HepG2 (cell line): ENCODE measurements around the gene LCLAT1. TPM values are rescaled to one million over a fixed set of nuclear protein-coding genes. Genes with fewer than 3 reads are reported as not detected.

ENCODE experiments used
- ATAC-seq: fragments of 200-7000 bp; cut with Tn5 transposase; 3 replicates; pipeline ENCODE4 v1.9.1; 2020; ENCODE audit warnings: mild to moderate bottlenecking, moderate library complexity
- BruUV-seq: library from RNA; stranded (reverse); fragments of 400-500 nt; replicated peaks from 2 replicates; lab custom pipeline; 2021; lab: Mats Ljungman, UMichigan
- CTCF ChIA-PET: fragments of 300-600 bp; formaldehyde crosslinking; extraction: SDS; loops from one replicate; lab custom pipeline; 2021; ENCODE audit warnings: low total read pairs, inconsistent platforms, low intra/inter-chr PET ratio; lab: Yijun Ruan, JAX
- POLR2A ChIA-PET: fragments of 350-600 bp; sonication (Branson Sonifier 250); formaldehyde crosslinking; loops from one replicate; lab custom pipeline; 2020; ENCODE audit warnings: antibody characterized with exemption, inconsistent platforms; lab: Yijun Ruan, JAX
- DNase-seq: peaks from one replicate; pipeline ENCODE4 v3.0.0-alpha.2; 2015; ENCODE audit warnings: low spot score
- FAIRE-seq: peaks from 3 replicates; lab custom pipeline; 2011; peaks lifted over from hg19 to GRCh38; lab: Jason Lieb, UNC
- H2AFZ ChIP-seq: one replicate; pipeline ENCODE4 v1.6.1; 2011; ENCODE audit warnings: low read length, inconsistent platforms
- H3K27ac ChIP-seq: fragments of 300-600 bp; 3 replicates; pipeline ENCODE4 v1.8.0; 2011; ENCODE audit warnings: mixed run types, mild to moderate bottlenecking, mixed read lengths, low read length, inconsistent platforms; ENCODE audit not compliant: insufficient read depth; ENCODE audit errors: extremely low read length
- H3K27me3 ChIP-seq, 2 experiments: fragments of 200-600 bp in 1 of 2; 2 replicates in 1 of 2; 3 replicates in 1 of 2; pipeline versions ENCODE4 v1.6.0 to v1.8.0; 2011; ENCODE audit warnings: low read length in 2 of 2, mild to moderate bottlenecking in 2 of 2, moderate library complexity in 2 of 2, inconsistent platforms in 1 of 2; ENCODE audit not compliant: insufficient read depth in 2 of 2, control insufficient read depth in 1 of 2
- H3K36me3 ChIP-seq, 2 experiments: fragments of 200-600 bp in 1 of 2; replicated peaks in 1 of 2; 2 replicates in 1 of 2; 3 replicates in 1 of 2; pipeline versions ENCODE4 v1.5.1 to v1.8.0; 2011; ENCODE audit warnings: low read length in 2 of 2, inconsistent platforms in 1 of 2; ENCODE audit not compliant: insufficient read depth in 2 of 2, control insufficient read depth in 1 of 2
- H3K4me1 ChIP-seq: 2 replicates; pipeline ENCODE4 v1.5.1; 2012; ENCODE audit warnings: low read length, inconsistent platforms; ENCODE audit not compliant: insufficient read depth
- H3K4me2 ChIP-seq: 2 replicates; pipeline ENCODE4 v1.6.0; 2011; ENCODE audit warnings: low read depth, low read length, inconsistent platforms
- H3K4me3 ChIP-seq, 3 experiments: fragments of 200-600 bp in 1 of 3; sonication (generic), shearing (Covaris generic) in 1 of 3; replicated peaks in 1 of 3; 2 replicates each; pipeline ENCODE4 v1.5.1; 2011 to 2016; ENCODE audit warnings: low read length in 3 of 3, inconsistent platforms in 2 of 3, low read depth in 2 of 3, mild to moderate bottlenecking in 2 of 3, control low read depth in 1 of 3, mixed read lengths in 1 of 3; ENCODE audit not compliant: insufficient read depth in 1 of 3
- H3K79me2 ChIP-seq: one replicate; pipeline ENCODE4 v1.6.1; 2011; ENCODE audit warnings: low read length, inconsistent platforms; ENCODE audit not compliant: insufficient read depth
- H3K9ac ChIP-seq: 2 replicates; pipeline ENCODE4 v1.6.0; 2011; ENCODE audit warnings: mild to moderate bottlenecking, low read depth, low read length, inconsistent platforms; ENCODE audit not compliant: insufficient read depth
- H3K9me3 ChIP-seq: 2 replicates; pipeline ENCODE4 v1.5.1; 2012; ENCODE audit warnings: mild to moderate bottlenecking, low read length
- H4K20me1 ChIP-seq: 2 replicates; pipeline ENCODE4 v1.6.0; 2011; ENCODE audit warnings: inconsistent platforms, mild to moderate bottlenecking, low read length, moderate library complexity; ENCODE audit not compliant: insufficient read depth
- HDAC6 ChIP-seq: fragments of 200-600 bp; sonication (generic); IDR thresholded peaks from 2 replicates; pipeline ENCODE4 v1.7.0; 2017; ENCODE audit warnings: mild to moderate bottlenecking, antibody characterized with exemption, low read length, low read depth
- MEF2D ChIP-seq: sonication (generic); formaldehyde crosslinking; IDR thresholded peaks from 2 replicates; pipeline ENCODE4 v1.5.1; 2020; ENCODE audit warnings: mild to moderate bottlenecking, missing genetic modification reagents
- PHF5A ChIP-seq: IDR thresholded peaks from one replicate; pipeline ENCODE4 v1.6.1; 2018; ENCODE audit warnings: low read depth, missing genetic modification reagents; ENCODE audit not compliant: unreplicated experiment
- ZFP82 ChIP-seq: sonication (generic); formaldehyde crosslinking; IDR thresholded peaks from 2 replicates; pipeline ENCODE4 v1.5.1; 2020; ENCODE audit warnings: mild to moderate bottlenecking, missing genetic modification reagents, borderline replicate concordance
- ZNF564 ChIP-seq: sonication (generic); formaldehyde crosslinking; IDR thresholded peaks from 2 replicates; pipeline ENCODE4 v1.8.1; 2023; ENCODE audit warnings: mild to moderate bottlenecking, missing genetic modification reagents
- ZNF770 ChIP-seq: sonication (generic); formaldehyde crosslinking; IDR thresholded peaks from 2 replicates; pipeline ENCODE4 v1.5.0; 2020; ENCODE audit warnings: mild to moderate bottlenecking, missing genetic modification reagents
- ZNF883 ChIP-seq: sonication (generic); formaldehyde crosslinking; IDR thresholded peaks from 2 replicates; pipeline ENCODE4 v1.5.1; 2020; ENCODE audit warnings: mild to moderate bottlenecking, missing genetic modification reagents; ENCODE audit errors: not compliant biosample characterization
- WGBS: methylation state at CpG from one replicate; pipeline ENCODE4 v1.1.6; 2017; ENCODE audit warnings: low lambda C conversion rate; 5-methylcytosine and 5-hydroxymethylcytosine counted together
- in situ Hi-C: cut with HindIII; loops from 2 replicates; pipeline ENCODE4 v1.10.0; 2017; ENCODE audit warnings: low pct_unique_long_range_greater_than_20kb; ENCODE audit not compliant: extremely low pct_ligation_motif_present
- intact Hi-C: fragments of 100-400 bp; cut with micrococcal nuclease; formaldehyde crosslinking; loops from one replicate; pipeline ENCODE4 v1.10.0; 2022; ENCODE audit not compliant: unreplicated experiment
- polyA plus RNA-seq, 8 experiments: library from polyadenylated mRNA; depleted of rRNA in 3 of 8; stranded (reverse) in 7 of 8; unstranded in 1 of 8; fragments of >200 nt; fragmentation: Illumina TruSeq in 4 of 8; extraction: Trizol in 4 of 8; gene quantifications; 2 replicates each; pipeline versions ENCODE4 v1.2.1 to v1.2.3, GENCODE V29; 2011 to 2016; ENCODE audit warnings: low read depth in 4 of 8, missing spikeins in 1 of 8, mixed read lengths in 1 of 8; ENCODE audit not compliant: insufficient read depth in 1 of 8
- total RNA-seq, 5 experiments: library from RNA; depleted of rRNA; stranded (reverse); fragments of >200 nt; fragmentation: Illumina TruSeq; extraction: Trizol; gene quantifications; 2 replicates each; pipeline ENCODE4 v1.2.3, GENCODE V29; 2016; ENCODE audit warnings: low read depth in 1 of 5
- TF ChIP-seq, protein P1 (sequence below): sonication (generic); formaldehyde crosslinking; IDR thresholded peaks from 2 replicates; pipeline ENCODE4 v1.4.0; 2020; ENCODE audit warnings: mild to moderate bottlenecking, missing genetic modification reagents, borderline replicate concordance

Gene LCLAT1
- total and polyA plus RNA-seq, 2 of the 13 experiments (the other 11 are each of a cell fraction or from before 2014, with no cell fraction given) = 18.0 to 28.0 TPM

- no peak for TF ChIP-seq ZNF770 (CRISPR knock-in tag)
These were observed 226.1 kb downstream of the LCLAT1 start (continued) for GRCh38 chr2:30673127-30673526.

DNA sequence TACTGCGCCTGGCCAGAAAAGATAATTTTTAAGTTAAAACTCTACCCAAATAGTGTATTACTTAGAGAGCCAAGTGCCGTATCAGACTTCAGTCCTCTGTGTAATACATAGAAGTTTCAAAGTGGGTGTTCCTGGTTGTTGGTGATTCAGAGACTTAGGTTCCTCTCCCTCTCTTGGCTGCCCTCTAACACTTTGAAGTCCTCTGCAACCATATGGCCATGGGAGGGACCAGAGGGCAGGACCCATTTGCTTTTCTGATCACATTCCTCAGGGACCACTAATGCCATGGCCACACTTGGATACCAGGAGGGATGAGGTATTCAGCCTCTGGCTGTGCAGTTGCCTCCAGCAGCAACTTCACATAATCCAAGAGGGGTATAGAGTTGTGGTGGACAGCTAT is 228.7 kb downstream of the LCLAT1 start:
- Histone ChIP-seq H3K79me2 (no peaks in the 10 kb centered on the region), H3K4me2 (no peak overlapping the region), H3K27ac (no peak overlapping the region), H3K27me3 (peaks cover 0 to 5% of the 10 kb centered on the region in 2 experiments; a peak in 4 of 5 replicates), H3K4me1 (no peaks in the 10 kb centered on the region), H3K9ac (no peak overlapping the region), H2AFZ (no peak overlapping the region), H4K20me1 (no peaks in the 10 kb centered on the region; the same call in 1 of the 2 replicates), H3K4me3 (no peak overlapping the region), H3K36me3 (no peaks in the 10 kb centered on the region), H3K9me3 (no peaks in the 10 kb centered on the region)
- ATAC-seq (no peak), DNase-seq (no peak), FAIRE-seq (no peak)
- TF ChIP-seq ZNF564 (CRISPR knock-in tag) = no peak
- no peak for TF ChIP-seq HDAC6
- TF ChIP-seq MEF2D (CRISPR knock-in tag) = no peak
- WGBS = 71% methylated on average over 2 of the region's 2 CpGs
- ChIA-PET CTCF (no interaction called here), POLR2A (no interaction called here)
- in situ Hi-C loops = no loop called here
- BruUV-seq = no TSS peak
- intact Hi-C loops = loop anchor here (5.0 to 10.0 kb wide), 2 partner anchors 113 to 241 kb away; no protein-coding TSS in a partner anchor

DNA sequence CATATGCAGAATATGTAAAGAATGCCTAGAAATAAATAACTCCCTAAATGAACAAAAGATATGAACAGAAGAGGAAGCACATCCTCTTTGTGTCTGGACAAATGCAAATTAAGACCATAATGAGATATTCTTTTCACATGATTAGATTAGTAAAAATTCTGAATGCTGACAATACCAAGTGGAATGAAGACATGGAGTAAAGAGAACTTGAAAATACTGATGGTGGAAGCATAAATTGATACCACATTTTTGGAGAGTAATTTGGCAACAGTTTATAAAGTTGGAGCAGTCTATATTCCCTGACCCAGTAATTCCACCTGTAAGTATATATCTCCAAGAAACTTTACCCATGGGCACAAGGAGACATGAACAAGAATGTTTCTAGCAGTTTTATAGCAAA is 230.2 kb downstream of the LCLAT1 start:
- TF ChIP-seq, protein P1, sequence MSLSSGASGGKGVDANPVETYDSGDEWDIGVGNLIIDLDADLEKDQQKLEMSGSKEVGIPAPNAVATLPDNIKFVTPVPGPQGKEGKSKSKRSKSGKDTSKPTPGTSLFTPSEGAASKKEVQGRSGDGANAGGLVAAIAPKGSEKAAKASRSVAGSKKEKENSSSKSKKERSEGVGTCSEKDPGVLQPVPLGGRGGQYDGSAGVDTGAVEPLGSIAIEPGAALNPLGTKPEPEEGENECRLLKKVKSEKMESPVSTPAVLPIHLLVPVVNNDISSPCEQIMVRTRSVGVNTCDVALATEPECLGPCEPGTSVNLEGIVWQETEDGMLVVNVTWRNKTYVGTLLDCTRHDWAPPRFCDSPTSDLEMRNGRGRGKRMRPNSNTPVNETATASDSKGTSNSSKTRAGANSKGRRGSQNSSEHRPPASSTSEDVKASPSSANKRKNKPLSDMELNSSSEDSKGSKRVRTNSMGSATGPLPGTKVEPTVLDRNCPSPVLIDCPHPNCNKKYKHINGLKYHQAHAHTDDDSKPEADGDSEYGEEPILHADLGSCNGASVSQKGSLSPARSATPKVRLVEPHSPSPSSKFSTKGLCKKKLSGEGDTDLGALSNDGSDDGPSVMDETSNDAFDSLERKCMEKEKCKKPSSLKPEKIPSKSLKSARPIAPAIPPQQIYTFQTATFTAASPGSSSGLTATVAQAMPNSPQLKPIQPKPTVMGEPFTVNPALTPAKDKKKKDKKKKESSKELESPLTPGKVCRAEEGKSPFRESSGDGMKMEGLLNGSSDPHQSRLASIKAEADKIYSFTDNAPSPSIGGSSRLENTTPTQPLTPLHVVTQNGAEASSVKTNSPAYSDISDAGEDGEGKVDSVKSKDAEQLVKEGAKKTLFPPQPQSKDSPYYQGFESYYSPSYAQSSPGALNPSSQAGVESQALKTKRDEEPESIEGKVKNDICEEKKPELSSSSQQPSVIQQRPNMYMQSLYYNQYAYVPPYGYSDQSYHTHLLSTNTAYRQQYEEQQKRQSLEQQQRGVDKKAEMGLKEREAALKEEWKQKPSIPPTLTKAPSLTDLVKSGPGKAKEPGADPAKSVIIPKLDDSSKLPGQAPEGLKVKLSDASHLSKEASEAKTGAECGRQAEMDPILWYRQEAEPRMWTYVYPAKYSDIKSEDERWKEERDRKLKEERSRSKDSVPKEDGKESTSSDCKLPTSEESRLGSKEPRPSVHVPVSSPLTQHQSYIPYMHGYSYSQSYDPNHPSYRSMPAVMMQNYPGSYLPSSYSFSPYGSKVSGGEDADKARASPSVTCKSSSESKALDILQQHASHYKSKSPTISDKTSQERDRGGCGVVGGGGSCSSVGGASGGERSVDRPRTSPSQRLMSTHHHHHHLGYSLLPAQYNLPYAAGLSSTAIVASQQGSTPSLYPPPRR (CRISPR knock-in tag) = no peak
- no peak for TF ChIP-seq ZFP82 (CRISPR knock-in tag)
- no peak for TF ChIP-seq ZNF883 (CRISPR knock-in tag)
- TF ChIP-seq PHF5A (CRISPR knock-in tag) = no peak
- no TSS peak for BruUV-seq
- no peaks in the 10 kb centered on the region for H3K9me3 ChIP-seq
- POLR2A ChIA-PET = no interaction called here
- H2AFZ ChIP-seq = no peak overlapping the region
- H3K4me1 ChIP-seq = no peaks in the 10 kb centered on the region
- ATAC-seq (no peak), FAIRE-seq (no peak), DNase-seq (no peak)
- H3K79me2 ChIP-seq = no peaks in the 10 kb centered on the region
- H3K36me3 ChIP-seq = no peaks in the 10 kb centered on the region
- H3K4me2 ChIP-seq = no peak overlapping the region
- CTCF ChIA-PET = no interaction called here
- intact Hi-C loops (loop anchor here (5.0 to 10.0 kb wide), 2 partner anchors 115 to 242 kb away; no protein-coding TSS in a partner anchor), in situ Hi-C loops (no loop called here)
- no peak overlapping the region for H3K27ac ChIP-seq
- peaks cover 0 to 9% of the 10 kb centered on the region in 2 experiments; a peak in 4 of 5 replicates for H3K27me3 ChIP-seq
- H3K4me3 ChIP-seq = no peak overlapping the region
- no peak overlapping the region for H3K9ac ChIP-seq
- H4K20me1 ChIP-seq = no peaks in the 10 kb centered on the region; the same call in 1 of the 2 replicates
